ENCODE results near the gene TCF12. TPM values are rescaled to one million over a fixed set of nuclear protein-coding genes. Genes with fewer than 3 reads are reported as not detected.

Gene TCF12
- total RNA-seq, 4 donors from 2014 or later: 108 to 177 (median 148) TPM

- DNase-seq (ENCODE audit: extremely low spot score): no peak
- intact Hi-C loops (cut with DNase I): no loop called here
- no peak overlapping the region for H3K4me3 ChIP-seq
- no peak overlapping the region for H3K27ac ChIP-seq (replicated peaks in 1 of 4)
- peaks cover 0 to 3% (median 0%) of the 10 kb centered on the region in 4 donors for H3K4me1 ChIP-seq
- H3K9me3 ChIP-seq: no peaks in the 10 kb centered on the region
- WGBS: 66% methylated on average over 6 of the region's 6 CpGs
- H3K36me3 ChIP-seq: peaks cover 7 to 45% (median 26%) of the 10 kb centered on the region in 4 donors
- no peaks in the 10 kb centered on the region for H3K27me3 ChIP-seq
- no peak for TF ChIP-seq EP300 (IDR thresholded peaks at IDR 0.05)
- TF ChIP-seq POLR2A (IDR thresholded peaks at IDR 0.05; ENCODE audit: low read depth): no peak
- TF ChIP-seq, protein P1, sequence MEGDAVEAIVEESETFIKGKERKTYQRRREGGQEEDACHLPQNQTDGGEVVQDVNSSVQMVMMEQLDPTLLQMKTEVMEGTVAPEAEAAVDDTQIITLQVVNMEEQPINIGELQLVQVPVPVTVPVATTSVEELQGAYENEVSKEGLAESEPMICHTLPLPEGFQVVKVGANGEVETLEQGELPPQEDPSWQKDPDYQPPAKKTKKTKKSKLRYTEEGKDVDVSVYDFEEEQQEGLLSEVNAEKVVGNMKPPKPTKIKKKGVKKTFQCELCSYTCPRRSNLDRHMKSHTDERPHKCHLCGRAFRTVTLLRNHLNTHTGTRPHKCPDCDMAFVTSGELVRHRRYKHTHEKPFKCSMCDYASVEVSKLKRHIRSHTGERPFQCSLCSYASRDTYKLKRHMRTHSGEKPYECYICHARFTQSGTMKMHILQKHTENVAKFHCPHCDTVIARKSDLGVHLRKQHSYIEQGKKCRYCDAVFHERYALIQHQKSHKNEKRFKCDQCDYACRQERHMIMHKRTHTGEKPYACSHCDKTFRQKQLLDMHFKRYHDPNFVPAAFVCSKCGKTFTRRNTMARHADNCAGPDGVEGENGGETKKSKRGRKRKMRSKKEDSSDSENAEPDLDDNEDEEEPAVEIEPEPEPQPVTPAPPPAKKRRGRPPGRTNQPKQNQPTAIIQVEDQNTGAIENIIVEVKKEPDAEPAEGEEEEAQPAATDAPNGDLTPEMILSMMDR (IDR thresholded peaks at IDR 0.05): no peak
- TF ChIP-seq POLR2AphosphoS5 (IDR thresholded peaks at IDR 0.05): no peak
These were observed 341.2 kb downstream of the TCF12 start for GRCh38 chr15:57259568-57260040.

GRCh38 chr15:57263520-57263919, 345.1 kb downstream of the TCF12 start:
- peaks cover 7 to 51% (median 36%) of the 10 kb centered on the region in 4 donors for H3K36me3 ChIP-seq
- WGBS: 89% methylated on average over 3 of the region's 3 CpGs

DNA sequence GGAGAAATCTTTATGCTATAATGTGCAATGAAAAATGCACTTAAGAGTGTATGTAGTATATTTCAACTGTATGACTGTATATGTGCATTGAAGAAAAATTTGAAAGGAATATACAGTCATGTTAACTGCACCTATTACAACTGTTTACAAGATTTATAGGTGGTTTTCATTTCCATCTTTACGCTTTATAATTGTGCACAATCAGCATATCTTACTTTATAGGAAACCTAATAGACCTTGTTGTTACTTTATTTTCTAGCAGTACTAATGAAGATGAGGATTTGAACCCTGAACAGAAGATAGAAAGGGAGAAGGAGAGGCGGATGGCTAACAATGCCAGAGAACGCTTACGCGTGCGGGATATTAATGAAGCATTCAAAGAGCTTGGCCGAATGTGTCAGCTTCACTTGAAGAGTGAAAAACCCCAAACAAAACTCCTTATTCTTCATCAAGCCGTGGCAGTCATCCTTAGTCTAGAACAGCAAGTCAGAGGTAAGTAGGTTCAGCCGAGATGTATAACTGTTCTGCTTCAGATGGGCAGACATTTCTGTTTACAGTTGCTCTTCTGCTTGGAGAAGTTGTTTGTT, 354.4 kb downstream of the TCF12 start:
- H3K36me3 ChIP-seq: peaks cover 20 to 47% (median 29%) of the 10 kb centered on the region in 4 donors
- no peaks in the 10 kb centered on the region for H3K4me1 ChIP-seq
- H3K4me3 ChIP-seq: no peak overlapping the region
- TF ChIP-seq POLR2AphosphoS5 (IDR thresholded peaks at IDR 0.05) (no peak), POLR2A (IDR thresholded peaks at IDR 0.05; ENCODE audit: low read depth) (no peak), EP300 (IDR thresholded peaks at IDR 0.05) (no peak)
- TF ChIP-seq, protein P1 (IDR thresholded peaks at IDR 0.05): no peak
- no peak for DNase-seq (ENCODE audit: extremely low spot score)
- no peaks in the 10 kb centered on the region for H3K9me3 ChIP-seq
- 88% methylated on average over 9 of the region's 9 CpGs for WGBS
- H3K27ac ChIP-seq (replicated peaks in 1 of 4): no peak overlapping the region
- H3K27me3 ChIP-seq: no peaks in the 10 kb centered on the region
- intact Hi-C loops (cut with DNase I): no loop called here

More at GRCh38 chr15:57263520-57263919, 345.1 kb downstream of the TCF12 start:
- TF ChIP-seq, protein P1 (IDR thresholded peaks at IDR 0.05): no peak
- TF ChIP-seq EP300 (IDR thresholded peaks at IDR 0.05): no peak
- TF ChIP-seq POLR2A (IDR thresholded peaks at IDR 0.05; ENCODE audit: low read depth): no peak
- TF ChIP-seq POLR2AphosphoS5 (IDR thresholded peaks at IDR 0.05): no peak
- H3K27ac ChIP-seq (replicated peaks in 1 of 4): no peak overlapping the region
- DNase-seq (ENCODE audit: extremely low spot score): no peak
- intact Hi-C loops (cut with DNase I): no loop called here
- no peaks in the 10 kb centered on the region for H3K27me3 ChIP-seq
- H3K4me3 ChIP-seq: no peak overlapping the region
- no peaks in the 10 kb centered on the region for H3K9me3 ChIP-seq
- peaks cover 0 to 3% (median 0%) of the 10 kb centered on the region in 4 donors for H3K4me1 ChIP-seq

- TF ChIP-seq POLR2A (IDR thresholded peaks at IDR 0.05; ENCODE audit: low read depth) (no peak), POLR2AphosphoS5 (IDR thresholded peaks at IDR 0.05) (no peak), EP300 (IDR thresholded peaks at IDR 0.05) (no peak)
- TF ChIP-seq, protein P1 (IDR thresholded peaks at IDR 0.05): no peak
- Histone ChIP-seq H3K27ac (replicated peaks in 1 of 4) (no peak overlapping the region), H3K27me3 (no peaks in the 10 kb centered on the region), H3K9me3 (no peaks in the 10 kb centered on the region), H3K4me1 (no peaks in the 10 kb centered on the region), H3K36me3 (peaks cover 20 to 47% (median 29%) of the 10 kb centered on the region in 4 donors), H3K4me3 (no peak overlapping the region)
- 100% methylated on average over 1 of the region's 1 CpG for WGBS
- no peak for DNase-seq (ENCODE audit: extremely low spot score)
- intact Hi-C loops (cut with DNase I): no loop called here
These were observed 355.0 kb downstream of the TCF12 start for GRCh38 chr15:57273402-57273801.

Data from esophagus muscularis mucosa (tissue), 4 donors.